Activated CD4-positive, alpha-beta T cell treated with anti-CD3 and anti-CD28 coated beads for 24 hours (primary cell): ENCODE results near the gene CHDH.

Experiments used
- DNase-seq, 2 donors: peaks; one replicate each; pipeline ENCODE4 v3.0.0-alpha.2; 2020; ENCODE audit warnings: low read depth in 2 of 2

Gene CHDH

DNA sequence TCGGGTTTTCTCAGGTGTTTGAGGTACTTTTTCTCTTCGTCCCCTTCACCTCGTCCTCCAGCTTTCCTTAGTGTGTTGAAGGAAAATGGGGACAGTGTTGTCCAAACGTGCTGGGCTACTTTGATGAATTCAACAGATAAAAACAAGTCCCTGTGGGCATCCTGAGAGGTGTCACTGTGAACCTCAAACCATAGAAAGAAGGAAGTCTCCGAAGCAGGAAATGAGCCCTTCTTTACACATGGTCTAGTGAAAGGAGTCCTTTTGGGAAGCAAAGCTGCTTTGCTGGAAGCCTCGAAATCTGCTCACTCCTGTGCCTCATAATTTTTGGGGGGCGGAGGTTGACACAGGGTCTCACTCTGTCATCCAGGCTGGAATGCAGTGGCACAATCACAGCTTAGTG is 10.7 kb upstream of the CHDH start:
- DNase-seq = no peak

DNA sequence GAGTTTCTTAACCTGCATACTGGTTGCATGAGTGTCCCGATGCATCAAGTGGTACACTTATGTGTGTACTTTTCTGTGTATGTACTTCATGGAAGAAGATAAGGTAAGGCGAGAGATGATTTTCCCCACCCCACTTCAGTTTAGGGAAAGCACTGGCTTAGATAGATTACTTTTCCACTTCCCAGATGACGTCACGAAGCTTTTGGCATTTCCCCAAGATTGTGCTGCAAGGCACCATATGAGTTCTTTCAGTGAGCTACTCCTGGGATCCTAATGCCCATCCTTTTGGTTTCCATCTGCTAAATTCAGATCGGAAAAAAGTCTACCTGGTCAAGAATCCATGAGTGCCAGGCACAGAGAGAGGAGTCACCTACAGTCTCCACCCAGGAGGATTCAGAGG is 4.7 kb upstream of the CHDH start:
- DNase-seq = no peak

DNA sequence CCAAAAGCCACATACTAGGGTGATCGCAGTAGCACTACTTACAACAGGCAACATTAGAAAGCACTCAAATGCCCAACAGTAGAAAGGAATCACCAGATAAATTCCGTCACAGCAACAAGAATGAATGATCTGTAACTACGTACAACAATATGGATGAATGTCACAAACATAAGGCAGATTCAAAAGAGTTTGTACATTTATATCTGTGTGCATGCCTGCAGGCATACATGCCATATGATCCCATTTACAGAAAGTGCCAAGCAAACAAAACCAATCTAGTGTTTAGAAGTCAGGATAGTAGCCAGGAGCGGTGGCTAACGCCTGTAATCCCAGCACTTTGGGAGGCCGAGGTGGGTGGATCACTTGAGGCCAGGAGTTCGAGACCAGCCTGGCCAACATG is 3.7 kb upstream of the CHDH start:
- no peak for DNase-seq

DNA sequence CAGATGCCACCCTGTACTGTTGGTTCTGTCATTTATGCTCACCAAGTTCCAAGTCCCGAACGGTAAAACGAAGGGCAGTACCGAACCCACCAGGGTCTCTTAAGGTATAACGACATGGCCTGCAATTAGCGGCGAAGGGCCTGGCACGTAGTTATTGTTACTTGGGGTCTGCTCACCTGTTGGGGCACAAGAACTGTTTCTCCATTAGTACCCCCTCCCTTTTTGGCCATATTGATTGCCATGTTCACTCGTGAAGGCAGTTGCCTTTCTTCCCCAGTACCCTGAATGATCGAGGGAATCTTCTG is 584 bp upstream of the CHDH start:
- no peak for DNase-seq

- no peak for DNase-seq
Observed at GRCh38 chr3:53845881-53846133, 412 bp downstream of the CHDH start.

DNA sequence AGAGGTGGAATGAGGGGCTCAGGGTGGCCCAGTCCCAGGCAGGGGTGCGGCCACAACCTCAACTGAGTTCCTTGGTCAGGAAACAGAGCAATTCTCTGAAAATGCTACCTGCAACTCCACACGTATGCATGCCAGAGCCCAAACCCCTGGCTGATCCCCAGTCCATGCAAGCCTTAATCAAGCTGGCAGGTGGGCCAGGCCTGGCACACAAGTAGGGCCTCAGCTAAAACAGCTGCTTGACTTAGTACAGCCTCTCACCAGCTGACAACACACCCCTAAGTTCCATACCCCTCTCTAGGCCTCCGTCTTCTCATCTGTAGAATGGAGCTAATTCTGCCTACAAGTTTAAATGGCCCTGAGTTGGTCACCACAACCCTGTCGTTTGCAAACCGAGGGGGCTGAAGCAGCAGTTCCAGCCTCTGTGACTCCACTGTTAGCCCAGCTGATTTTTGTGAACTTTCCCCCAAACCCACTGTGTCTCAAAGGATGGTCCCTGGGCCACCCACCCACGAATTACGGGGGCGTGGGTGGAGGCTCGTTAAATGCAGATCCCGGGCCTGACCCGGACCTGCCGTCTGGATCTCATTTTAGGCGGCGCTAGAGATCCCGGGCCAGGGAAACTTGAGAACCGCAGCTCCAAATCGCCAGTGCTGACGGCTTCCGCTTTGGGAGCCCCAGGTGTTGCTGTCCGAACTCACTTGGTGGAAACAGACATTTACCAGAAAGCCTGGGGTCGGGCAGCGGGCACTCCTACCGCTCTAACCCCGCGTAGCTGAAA is 927 bp downstream of the CHDH start:
- DNase-seq = no peak

DNA sequence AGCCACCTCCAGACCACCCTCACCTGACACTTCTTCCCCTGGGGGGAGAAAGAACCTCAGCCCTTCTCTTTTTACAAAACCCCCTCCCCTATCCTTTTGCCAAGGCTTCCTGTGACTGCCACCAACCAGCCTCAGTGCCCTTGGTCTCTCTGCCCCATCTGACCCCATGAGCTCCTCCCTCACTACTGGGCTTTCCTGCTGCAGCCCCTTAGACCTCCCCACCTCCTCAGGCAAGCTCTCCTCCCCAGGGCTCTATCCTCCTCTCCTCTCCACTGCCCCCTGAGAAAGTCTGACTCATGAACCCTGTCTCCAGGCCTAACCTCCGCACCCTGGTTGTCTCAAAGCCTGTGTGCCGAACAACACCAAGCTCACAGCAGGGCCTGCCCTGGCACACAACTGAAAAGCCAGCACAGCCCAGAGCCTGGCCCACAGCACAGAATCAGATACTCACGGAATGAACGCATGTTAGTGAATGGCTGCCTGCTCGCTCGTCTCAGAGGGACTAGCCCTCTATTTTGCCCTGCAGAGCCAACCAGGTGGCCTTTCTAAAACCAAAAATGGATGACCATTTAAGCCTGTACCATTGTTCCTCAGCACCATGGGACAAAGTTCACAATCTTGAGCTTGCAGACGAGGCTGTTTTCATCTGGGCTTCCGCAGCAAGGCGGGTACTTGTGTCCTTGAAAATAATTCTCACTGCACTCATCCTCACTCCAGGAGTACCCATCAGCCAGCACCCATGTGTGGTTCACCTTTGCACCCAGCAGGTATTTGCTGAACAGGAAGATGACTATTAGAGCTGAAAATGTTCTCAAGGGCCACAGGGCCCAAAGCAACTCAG is 1.7 kb downstream of the CHDH start:
- DNase-seq = no peak

DNA sequence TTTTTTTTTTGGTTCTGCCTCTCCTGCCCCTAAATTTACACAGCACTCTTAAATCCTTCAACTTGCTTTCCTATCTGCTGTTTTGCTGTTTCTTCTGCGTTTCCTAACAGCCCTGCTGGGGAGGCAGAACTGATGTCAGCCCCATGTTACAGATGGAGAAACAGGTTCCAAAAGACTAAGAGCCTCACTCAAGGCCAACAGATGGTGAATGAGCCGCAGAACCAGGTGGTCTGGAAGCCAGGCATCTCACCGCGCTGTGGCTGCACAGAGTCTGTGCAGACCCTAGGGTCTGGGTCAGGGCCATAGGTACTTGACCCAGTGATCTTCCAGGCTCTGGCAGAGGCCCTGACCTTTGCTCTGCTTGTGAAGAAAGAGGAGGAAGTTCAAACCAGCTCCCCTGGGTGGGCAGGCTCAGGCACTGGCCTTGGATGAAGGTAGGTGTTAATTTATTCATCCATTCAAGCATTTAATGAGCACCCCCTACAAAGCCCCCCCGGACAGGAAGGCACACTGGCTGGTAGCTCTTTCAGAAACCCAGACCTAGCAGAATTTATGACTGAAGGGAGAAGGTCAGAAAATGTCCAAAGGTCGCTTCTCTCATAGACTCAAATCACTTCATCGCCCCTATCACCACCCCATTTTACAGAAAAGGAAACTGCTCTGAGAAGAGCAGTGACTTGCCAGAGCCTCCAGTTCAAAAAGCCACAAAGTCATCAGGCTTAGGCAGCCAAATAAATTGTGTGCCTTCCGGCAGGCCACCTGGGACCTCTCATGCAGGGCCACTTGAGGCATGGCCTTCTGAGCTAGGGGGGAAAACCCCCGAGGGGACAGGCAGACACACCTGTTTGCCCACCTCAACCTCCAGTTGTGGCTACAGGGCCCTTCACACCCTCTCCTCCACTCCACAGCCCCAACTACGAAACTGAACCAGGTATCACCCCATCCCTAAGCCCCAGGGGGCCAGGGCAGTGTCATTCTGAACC is 2.7 kb downstream of the CHDH start:
- no peak for DNase-seq

DNA sequence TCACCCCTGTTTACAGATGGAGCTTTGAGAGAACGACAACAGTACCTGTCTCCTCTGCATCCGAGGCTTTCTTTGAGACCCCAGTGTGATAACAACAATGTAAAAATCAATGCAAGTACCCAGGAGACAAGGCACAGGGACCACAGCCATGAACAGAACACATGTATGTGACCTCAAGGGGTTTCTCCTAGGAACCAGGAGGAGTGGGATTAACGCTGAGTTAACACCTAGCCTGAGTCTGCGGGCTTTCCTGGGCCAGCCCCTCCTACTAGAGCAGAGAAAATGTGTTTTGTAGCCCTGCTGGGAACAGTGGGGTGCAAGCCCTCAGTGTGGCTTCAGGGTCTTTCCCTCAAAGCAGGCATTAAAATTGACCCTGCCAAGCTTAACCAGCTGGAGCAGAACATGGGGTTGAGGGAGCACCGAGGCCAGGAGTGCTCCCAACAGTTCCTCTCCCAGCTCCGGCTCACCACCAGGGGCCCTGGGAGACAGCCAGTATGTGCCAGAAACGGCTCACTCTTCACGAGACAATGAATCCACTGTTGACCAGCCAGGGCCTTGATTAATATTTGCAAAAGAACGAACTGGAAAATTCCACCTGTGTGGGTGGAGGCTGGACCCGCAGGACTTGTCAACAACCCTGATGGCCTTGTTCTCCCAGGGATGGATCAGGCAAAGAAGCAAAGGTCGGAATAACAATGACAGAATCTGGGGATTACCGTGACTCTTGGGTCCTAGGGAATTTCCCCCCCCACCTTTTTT is 3.6 kb downstream of the CHDH start:
- no peak for DNase-seq

DNA sequence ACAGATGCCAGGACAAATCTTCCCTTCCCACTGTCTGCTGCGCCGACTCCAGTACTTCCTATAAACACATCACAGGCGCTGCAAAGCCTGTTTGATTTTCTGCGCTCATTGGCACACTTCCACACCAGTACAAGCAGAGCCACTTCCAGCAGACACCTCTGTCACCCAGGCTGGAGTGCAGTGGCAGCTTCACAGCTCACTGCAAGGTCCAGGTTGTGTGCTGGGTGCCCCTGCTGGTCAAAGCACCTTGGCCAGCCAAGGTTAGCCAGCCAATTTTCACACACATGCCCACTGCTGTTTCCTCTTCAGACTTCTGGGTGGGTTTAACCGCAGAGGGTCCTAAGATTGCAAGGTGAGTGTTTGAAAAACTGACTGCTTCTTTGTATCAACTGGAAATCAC is 4.9 kb downstream of the CHDH start:
- DNase-seq = no peak

DNA sequence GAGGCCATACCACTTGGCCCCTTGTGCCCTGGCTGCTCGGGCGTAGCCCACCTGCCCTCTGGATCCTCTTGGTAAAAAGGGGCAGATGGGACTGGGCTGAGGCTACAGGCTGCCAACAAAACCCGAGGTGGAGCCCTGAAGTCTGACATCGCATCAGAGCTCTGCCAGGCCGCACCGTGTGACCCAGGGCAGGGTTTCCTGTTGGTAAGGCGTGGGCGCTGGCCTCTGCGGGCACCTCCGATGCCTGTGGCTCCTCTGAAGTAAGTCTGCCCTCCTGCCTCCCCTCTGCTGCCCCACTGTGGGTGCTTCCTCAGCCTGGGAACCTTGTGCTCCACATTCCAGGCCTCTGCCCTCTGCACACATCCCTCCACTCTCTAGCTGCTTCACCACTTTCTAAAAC is 8.9 kb downstream of the CHDH start:
- DNase-seq = no peak

DNA sequence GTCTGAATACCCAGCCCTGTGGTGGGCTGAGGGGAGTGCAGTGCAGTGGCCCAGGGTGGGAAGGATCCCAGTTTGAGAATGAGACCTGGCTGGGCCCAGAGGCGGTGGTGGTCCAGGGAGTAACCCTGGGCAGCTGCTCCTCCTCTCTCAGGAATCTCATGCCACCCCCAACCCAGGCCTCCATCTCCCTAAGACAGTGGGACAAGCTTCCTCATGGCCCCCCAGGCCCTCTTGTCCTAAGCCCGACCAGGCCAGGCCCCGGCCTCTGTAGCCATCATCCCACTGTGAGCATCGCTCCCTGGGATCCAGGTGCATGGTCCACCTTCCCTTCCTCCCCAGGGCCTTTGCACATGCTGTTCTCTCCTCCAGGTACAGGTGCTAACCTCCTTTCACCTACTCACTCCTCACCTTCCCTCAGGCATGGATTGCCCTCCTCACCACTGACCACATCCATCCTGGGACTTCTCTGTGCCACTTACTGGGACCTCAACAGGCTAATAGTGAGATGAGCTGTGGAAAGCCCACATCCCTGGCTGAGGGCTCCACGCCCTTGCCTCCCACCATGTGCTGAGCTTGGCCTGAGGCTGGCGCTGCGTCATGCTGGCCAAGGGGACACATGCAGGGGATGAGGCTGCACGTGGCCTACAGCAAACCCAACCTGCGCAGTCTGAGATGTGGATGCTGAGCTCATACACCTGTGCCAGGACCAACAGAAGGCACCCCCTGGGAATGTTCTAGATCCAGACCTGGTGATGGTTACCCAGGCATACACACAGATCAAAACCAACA is 9.9 kb downstream of the CHDH start:
- DNase-seq = no peak

GRCh38 chr3:53835257-53835656 is 11.0 kb downstream of the CHDH start:
- DNase-seq = no peak

DNA sequence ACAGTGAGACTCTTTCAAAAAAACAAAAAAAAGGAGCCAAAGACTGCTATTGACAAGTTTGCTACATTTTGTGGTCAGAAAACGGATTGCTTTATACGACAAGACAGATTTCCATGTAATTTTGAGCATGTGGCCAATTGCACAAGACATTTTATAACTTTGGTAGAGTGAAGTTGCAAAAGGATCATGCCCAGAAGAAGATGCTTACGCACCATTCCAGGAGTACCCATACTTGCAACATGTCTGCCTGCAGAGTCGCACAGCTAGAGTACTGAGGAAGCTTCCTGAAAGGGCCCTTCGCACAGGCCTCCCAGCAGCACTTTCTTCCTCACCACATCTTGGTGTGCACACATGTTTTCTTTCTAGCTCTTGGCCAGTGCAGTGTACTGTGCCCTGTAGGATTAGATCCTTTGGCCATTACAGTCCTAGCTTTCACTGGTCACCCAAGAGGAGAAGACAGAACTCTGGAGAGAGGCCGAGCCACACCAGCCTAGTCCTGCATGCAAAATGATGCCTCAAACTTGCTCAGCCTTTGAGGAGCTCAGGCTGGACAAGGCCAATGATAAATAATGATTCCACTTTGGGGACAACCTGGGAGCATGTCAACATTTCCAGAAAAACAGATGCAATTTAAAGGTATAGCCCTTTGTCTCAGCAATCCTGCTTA is 11.7 kb downstream of the CHDH start:
- DNase-seq = no peak

- DNase-seq = no peak
Observed at GRCh38 chr3:53833700-53834099, 12.5 kb downstream of the CHDH start.

DNA sequence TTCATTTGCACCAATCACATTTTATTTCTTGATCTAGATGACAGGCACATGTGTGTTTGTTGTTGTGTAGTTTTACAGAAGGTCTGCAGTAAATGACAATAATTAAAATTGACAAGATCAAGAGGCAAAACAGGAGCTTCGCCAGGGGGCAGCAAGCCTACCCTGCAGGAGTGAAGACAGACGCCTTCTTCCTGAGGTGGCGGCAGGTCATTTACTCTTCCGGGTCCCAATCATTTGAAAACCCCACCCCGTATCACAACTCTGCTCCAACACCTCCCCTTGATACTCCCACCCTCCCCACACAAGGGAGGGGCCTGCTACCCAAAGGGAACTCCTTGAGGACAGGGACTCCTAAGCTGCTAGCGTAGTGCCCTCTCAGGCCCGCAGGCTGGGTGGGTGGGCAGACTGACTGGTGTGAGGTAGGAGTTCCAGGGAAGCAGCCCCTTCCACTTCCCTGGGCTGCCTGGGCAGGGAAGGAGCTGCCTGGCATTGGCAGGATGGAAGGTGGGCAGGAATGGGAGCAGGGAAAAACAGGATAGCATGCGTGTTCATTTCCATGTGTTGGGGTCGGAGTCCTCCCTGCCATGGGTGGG is 13.1 kb downstream of the CHDH start:
- DNase-seq = no peak

DNA sequence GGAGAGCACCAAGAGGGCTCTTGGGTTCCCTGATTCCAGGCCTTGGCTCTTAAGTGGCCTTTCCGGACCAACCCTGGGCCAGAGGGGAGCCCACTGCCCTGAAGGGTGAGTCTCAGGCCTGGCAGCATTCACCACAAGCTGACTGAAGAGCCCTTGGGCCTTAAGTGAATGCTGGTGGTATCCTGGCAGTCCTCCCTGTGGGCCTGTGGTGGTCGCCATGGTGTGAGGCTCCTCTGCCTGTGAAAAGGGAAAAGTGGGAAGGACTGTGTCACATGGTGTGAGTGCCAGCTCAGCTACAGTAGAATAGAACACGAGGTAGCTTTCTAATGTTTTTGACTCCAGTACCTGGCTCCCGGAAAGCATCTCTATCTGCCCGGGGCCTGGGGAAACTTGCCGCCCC is 15.3 kb downstream of the CHDH start:
- DNase-seq = no peak

DNA sequence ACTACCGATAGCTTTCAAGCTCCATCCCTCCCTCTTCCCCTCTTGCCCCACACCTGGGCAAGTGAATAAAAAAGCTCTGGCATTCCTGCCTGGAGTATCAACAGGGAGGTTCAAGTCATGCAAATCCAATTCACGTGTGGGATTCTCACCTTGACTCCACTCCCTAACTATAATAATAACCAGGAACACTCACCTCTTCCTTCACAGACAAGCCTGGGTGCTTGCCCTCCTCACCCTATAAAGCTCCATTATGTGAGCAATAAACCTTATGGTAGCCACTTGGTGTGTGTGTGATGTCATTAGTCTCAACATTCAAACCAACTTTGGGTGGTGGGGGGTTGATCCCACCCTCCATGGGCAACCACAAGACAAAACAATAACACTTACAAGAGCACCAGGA is 16.6 kb downstream of the CHDH start:
- DNase-seq = no peak

DNA sequence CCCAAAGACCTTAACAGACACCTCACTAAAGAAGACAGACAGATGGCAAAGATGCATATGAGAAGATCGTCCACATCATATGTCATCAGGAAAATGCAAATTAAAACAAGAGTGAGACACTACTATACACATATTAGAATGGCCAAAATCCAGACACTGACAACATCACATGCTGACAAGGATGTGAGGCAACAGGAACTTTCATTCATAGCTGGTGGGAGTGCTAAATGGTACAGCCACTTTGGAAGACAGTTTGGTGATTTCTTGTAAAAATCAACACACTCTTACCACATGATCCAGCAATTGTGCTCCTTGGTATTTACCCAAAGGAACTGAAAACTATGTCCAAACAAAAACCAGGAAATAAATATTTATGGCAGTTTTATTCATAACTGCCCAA is 17.6 kb downstream of the CHDH start:
- no peak for DNase-seq

DNA sequence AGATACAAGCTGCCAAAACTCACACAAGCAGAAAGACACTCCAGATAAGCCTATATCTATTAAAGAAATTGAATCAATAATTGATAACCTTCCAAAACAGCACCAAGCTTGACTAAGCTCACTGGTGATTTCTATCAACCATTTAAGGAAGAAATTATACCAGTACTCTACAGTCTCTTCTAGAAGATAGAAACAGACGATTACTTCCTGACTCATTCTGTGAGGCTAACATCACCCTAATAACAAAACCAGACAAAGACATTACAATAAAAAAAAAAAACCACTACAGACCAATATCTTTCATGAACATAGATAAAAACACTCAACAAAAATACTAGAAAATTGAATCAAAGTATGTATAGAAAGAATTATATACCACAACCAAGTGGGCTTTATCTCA is 20.2 kb downstream of the CHDH start:
- DNase-seq = no peak
